Loucy (cell line): ENCODE results near the gene AMELX.

Experiments used
- H2AFZ ChIP-seq: fragments of 200-600 bp; sonication (generic); 2 replicates; pipeline ENCODE4 v1.6.0; 2016; ENCODE audit warnings: antibody characterized with exemption, mild to moderate bottlenecking, low read length, moderate library complexity
- H3F3A ChIP-seq: fragments of 200-600 bp; 2 replicates; pipeline ENCODE4 v1.6.0; 2016; ENCODE audit warnings: antibody characterized with exemption, low read depth, mild to moderate bottlenecking
- H3K27me3 ChIP-seq: fragments of 200-600 bp; sonication (generic); 2 replicates; pipeline ENCODE4 v1.6.1; 2014; ENCODE audit warnings: low read length, mild to moderate bottlenecking; ENCODE audit not compliant: insufficient read depth, poor library complexity, severe bottlenecking
- H3K36me3 ChIP-seq: fragments of 200-600 bp; sonication (generic); 2 replicates; pipeline ENCODE4 v1.6.1; 2016; ENCODE audit warnings: low read length; ENCODE audit not compliant: insufficient read depth
- H3K4me1 ChIP-seq: fragments of 200-600 bp; sonication (generic); 2 replicates; pipeline ENCODE4 v1.5.1; 2014; ENCODE audit warnings: low read length, mild to moderate bottlenecking; ENCODE audit not compliant: insufficient read depth, poor library complexity, severe bottlenecking
- H3K4me2 ChIP-seq: fragments of 200-600 bp; sonication (generic); 2 replicates; pipeline ENCODE4 v1.6.0; 2014; ENCODE audit warnings: antibody characterized with exemption, low read length, low read depth, mild to moderate bottlenecking; ENCODE audit not compliant: poor library complexity, severe bottlenecking
- H3K4me3 ChIP-seq: fragments of 200-600 bp; sonication (generic); 2 replicates; pipeline ENCODE4 v1.5.1; 2014; ENCODE audit warnings: low read length, mild to moderate bottlenecking, mixed read lengths; ENCODE audit not compliant: poor library complexity, severe bottlenecking
- H3K79me2 ChIP-seq: fragments of 200-600 bp; sonication (generic); 2 replicates; pipeline ENCODE4 v1.6.1; 2014; ENCODE audit warnings: low read length; ENCODE audit not compliant: insufficient read depth
- H3K9ac ChIP-seq: fragments of 200-600 bp; sonication (generic); 2 replicates; pipeline ENCODE4 v1.6.0; 2014; ENCODE audit warnings: mild to moderate bottlenecking, low read depth, low read length, moderate library complexity; ENCODE audit not compliant: poor library complexity, severe bottlenecking
- H3K9me2 ChIP-seq: fragments of 200-600 bp; sonication (generic); replicated peaks from 2 replicates; pipeline ENCODE4 v1.6.1; 2016; ENCODE audit warnings: low read depth, low read length, mixed read lengths
- H3K9me3 ChIP-seq: fragments of 200-600 bp; sonication (generic); 2 replicates; pipeline ENCODE4 v1.6.1; 2014; ENCODE audit warnings: mild to moderate bottlenecking, antibody characterized with exemption, low read length, low read depth; ENCODE audit not compliant: insufficient read depth
- H4K20me1 ChIP-seq: fragments of 200-600 bp; sonication (generic); 2 replicates; pipeline ENCODE4 v1.6.0; 2014; ENCODE audit warnings: antibody characterized with exemption, low read length, mild to moderate bottlenecking; ENCODE audit not compliant: insufficient read depth, poor library complexity, severe bottlenecking
- CTCF ChIP-seq: fragments of 200-600 bp; sonication (generic); conservative IDR thresholded peaks from 2 replicates; pipeline ENCODE4 v1.5.1; 2014; ENCODE audit warnings: mild to moderate bottlenecking, antibody characterized with exemption, low read length
- EZH2phosphoT487 ChIP-seq: fragments of 200-600 bp; IDR thresholded peaks from 2 replicates; pipeline ENCODE4 v1.6.1; 2018; ENCODE audit warnings: antibody characterized with exemption, mild to moderate bottlenecking, moderate library complexity, borderline replicate concordance

AMELX gene

GRCh38 chrX:11304829-11305228 lies 11.6 kb downstream of the AMELX start:
- TF ChIP-seq CTCF (no peak), EZH2phosphoT487 (no peak)
- Histone ChIP-seq H4K20me1 (no peaks in the 10 kb centered on the region), H2AFZ (no peak overlapping the region), H3F3A (no peaks in the 10 kb centered on the region), H3K9me2 (no peaks in the 10 kb centered on the region), H3K27me3 (no peaks in the 10 kb centered on the region), H3K79me2 (no peaks in the 10 kb centered on the region), H3K4me2 (no peak overlapping the region), H3K36me3 (no peaks in the 10 kb centered on the region), H3K9ac (no peak overlapping the region), H3K9me3 (no peaks in the 10 kb centered on the region), H3K4me1 (no peaks in the 10 kb centered on the region), H3K4me3 (no peak overlapping the region)

- TF ChIP-seq CTCF (no peak), EZH2phosphoT487 (no peak)
- H3K9me3 ChIP-seq: no peaks in the 10 kb centered on the region
- H3K79me2 ChIP-seq: no peaks in the 10 kb centered on the region
- H4K20me1 ChIP-seq: no peaks in the 10 kb centered on the region
- no peaks in the 10 kb centered on the region for H3K36me3 ChIP-seq
- no peaks in the 10 kb centered on the region for H3F3A ChIP-seq
- H3K4me1 ChIP-seq: no peaks in the 10 kb centered on the region
- H3K27me3 ChIP-seq: no peaks in the 10 kb centered on the region
- H3K9ac ChIP-seq: no peak overlapping the region
- H3K4me2 ChIP-seq: no peak overlapping the region
- no peak overlapping the region for H3K4me3 ChIP-seq
- no peak overlapping the region for H2AFZ ChIP-seq
- H3K9me2 ChIP-seq: no peaks in the 10 kb centered on the region
Observed at GRCh38 chrX:11305641-11306040, 12.4 kb downstream of the AMELX start.

- no peaks in the 10 kb centered on the region for H3K27me3 ChIP-seq
- no peaks in the 10 kb centered on the region for H3K36me3 ChIP-seq
- no peaks in the 10 kb centered on the region for H3K4me1 ChIP-seq
- no peaks in the 10 kb centered on the region for H4K20me1 ChIP-seq
- no peaks in the 10 kb centered on the region for H3K9me3 ChIP-seq
- H3K4me3 ChIP-seq: no peak overlapping the region
- no peak overlapping the region for H2AFZ ChIP-seq
- no peak overlapping the region for H3K4me2 ChIP-seq
- H3K79me2 ChIP-seq: no peaks in the 10 kb centered on the region
- H3F3A ChIP-seq: no peaks in the 10 kb centered on the region
- TF ChIP-seq EZH2phosphoT487: no peak
- TF ChIP-seq CTCF: no peak
- no peak overlapping the region for H3K9ac ChIP-seq
- H3K9me2 ChIP-seq: no peaks in the 10 kb centered on the region
Observed at GRCh38 chrX:11309220-11309619, 16.0 kb downstream of the AMELX start.
